Embryonic facial prominence (tissue), 1 donor: ENCODE measurements around the gene EFNA3.

Experiments
- DNase-seq: peaks from one replicate; pipeline ENCODE4 v3.0.0-alpha.2; 2016; ENCODE audit errors: extremely low spot score

The EFNA3 gene

GRCh38 chr1:155078469-155079209 lies at the start of gene EFNA3:
TSS of gene EFNA3 (plus strand) at chr1:155078837. CDS start at chr1:155078942, 105 bp downstream.
- no peak for DNase-seq

- DNase-seq = no peak
Measured at GRCh38 chr1:155029513-155030242, 49.0 kb upstream of the EFNA3 start.

- no peak for DNase-seq
Measured at GRCh38 chr1:155030243-155030795, 48.3 kb upstream of the EFNA3 start.

- DNase-seq = no peak
Measured at GRCh38 chr1:155030899-155031298, 47.7 kb upstream of the EFNA3 start.

- no peak for DNase-seq
Measured at GRCh38 chr1:155032886-155033285, 45.8 kb upstream of the EFNA3 start.

GRCh38 chr1:155033524-155033923 lies 45.1 kb upstream of the EFNA3 start, which contains the start of the genes DCST1 and DCST2:
TSS of gene DCST1 (plus strand) at chr1:155033824. CDS start at chr1:155034037, 213 bp downstream.
TSS of gene DCST2 (minus strand) at chr1:155033781. CDS start at chr1:155033701, 80 bp downstream.
- no peak for DNase-seq

- DNase-seq = no peak
Measured at GRCh38 chr1:155034318-155035208, 44.1 kb upstream of the EFNA3 start.

GRCh38 chr1:155035936-155036335 lies 42.7 kb upstream of the EFNA3 start:
- DNase-seq = no peak

- DNase-seq = no peak
Measured at GRCh38 chr1:155037043-155037442, 41.6 kb upstream of the EFNA3 start.

GRCh38 chr1:155037851-155038441 lies 40.7 kb upstream of the EFNA3 start:
- no peak for DNase-seq

- DNase-seq = no peak
Measured at GRCh38 chr1:155038602-155039307, 39.9 kb upstream of the EFNA3 start.

- DNase-seq = no peak
Measured at GRCh38 chr1:155039308-155039669, 39.3 kb upstream of the EFNA3 start.

GRCh38 chr1:155040358-155041093 lies 38.1 kb upstream of the EFNA3 start:
- DNase-seq = no peak

GRCh38 chr1:155042789-155043188 lies 35.8 kb upstream of the EFNA3 start:
- DNase-seq = no peak

GRCh38 chr1:155043301-155043702 lies 35.3 kb upstream of the EFNA3 start:
- no peak for DNase-seq

GRCh38 chr1:155043793-155044192 lies 34.8 kb upstream of the EFNA3 start:
- no peak for DNase-seq

GRCh38 chr1:155044365-155044764 lies 34.3 kb upstream of the EFNA3 start:
- DNase-seq = no peak

- no peak for DNase-seq
Measured at GRCh38 chr1:155044812-155045657, 33.6 kb upstream of the EFNA3 start.
